Stimulated activated naive CD8-positive, alpha-beta T cell treated with anti-CD3 and anti-CD28 coated beads, Interleukin-15, Interleukin-2, amounts not matched to agents 100 ng/mL and 50 ng/mL, for 24 hours (primary cell): ENCODE results near the gene KDM3B.

Experiments
- H3K27ac Mint-ChIP-seq: one replicate; pipeline ENCODE4 v1.8.0; 2021; ENCODE audit warnings: mild to moderate bottlenecking, mixed read lengths
- H3K27me3 Mint-ChIP-seq: one replicate; pipeline ENCODE4 v1.8.0; 2021; ENCODE audit warnings: mixed read lengths
- H3K36me3 Mint-ChIP-seq: one replicate; pipeline ENCODE4 v1.8.0; 2021; ENCODE audit warnings: low read depth, mixed read lengths
- H3K4me1 Mint-ChIP-seq: one replicate; pipeline ENCODE4 v1.8.0; 2021; ENCODE audit warnings: low read depth, mixed read lengths
- H3K4me3 Mint-ChIP-seq: one replicate; pipeline ENCODE4 v1.8.0; 2021; ENCODE audit warnings: mild to moderate bottlenecking, mixed read lengths
- H3K9me3 Mint-ChIP-seq: one replicate; pipeline ENCODE4 v1.8.0; 2021; ENCODE audit warnings: mixed read lengths

Gene KDM3B

DNA sequence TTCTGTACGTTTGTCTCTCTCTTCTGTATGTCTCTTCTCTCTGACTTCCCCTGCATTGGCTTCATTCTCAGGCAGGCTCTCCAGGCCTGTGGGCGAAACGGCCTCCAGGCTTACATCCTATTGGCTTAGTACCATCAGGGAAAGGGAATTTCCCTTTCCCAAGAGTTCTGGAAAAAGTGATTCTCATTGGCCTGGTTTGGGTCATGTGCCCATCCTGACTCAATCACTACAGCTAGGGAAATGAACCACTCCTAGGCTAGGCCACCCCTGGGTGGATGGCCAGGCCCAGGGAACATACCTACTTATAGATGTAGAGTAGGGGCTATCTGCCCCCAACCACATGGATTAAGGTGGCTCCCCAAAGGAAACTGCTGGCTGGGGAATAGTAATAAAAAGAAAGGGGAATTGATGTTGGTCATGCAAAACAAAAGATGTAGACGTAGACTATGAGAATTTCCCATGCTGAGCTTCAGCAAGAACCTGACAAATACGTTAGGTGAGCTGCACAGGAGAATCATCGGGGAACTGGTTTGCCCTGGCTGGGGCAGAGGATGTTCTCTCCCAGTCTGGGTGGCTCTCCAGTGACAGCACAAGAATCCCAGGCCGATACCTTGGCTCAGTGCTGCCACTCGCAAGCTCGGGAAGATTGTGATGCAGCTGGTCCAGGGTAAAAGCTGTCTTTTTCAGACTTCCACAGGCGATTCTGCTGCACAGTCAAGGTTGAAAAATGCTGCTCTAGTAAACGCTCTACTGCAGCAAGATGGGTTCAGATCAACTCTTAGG, 109.0 kb downstream of the KDM3B start:
- peaks cover 59% of the 10 kb centered on the region for H3K4me1 Mint-ChIP-seq
- peaks cover 1% of the 10 kb centered on the region for H3K36me3 Mint-ChIP-seq
- H3K4me3 Mint-ChIP-seq, result no peak overlapping the region
- H3K27me3 Mint-ChIP-seq, result no peaks in the 10 kb centered on the region
- H3K9me3 Mint-ChIP-seq, result no peaks in the 10 kb centered on the region
- H3K27ac Mint-ChIP-seq, result peak overlapping the region; percentile 100

DNA sequence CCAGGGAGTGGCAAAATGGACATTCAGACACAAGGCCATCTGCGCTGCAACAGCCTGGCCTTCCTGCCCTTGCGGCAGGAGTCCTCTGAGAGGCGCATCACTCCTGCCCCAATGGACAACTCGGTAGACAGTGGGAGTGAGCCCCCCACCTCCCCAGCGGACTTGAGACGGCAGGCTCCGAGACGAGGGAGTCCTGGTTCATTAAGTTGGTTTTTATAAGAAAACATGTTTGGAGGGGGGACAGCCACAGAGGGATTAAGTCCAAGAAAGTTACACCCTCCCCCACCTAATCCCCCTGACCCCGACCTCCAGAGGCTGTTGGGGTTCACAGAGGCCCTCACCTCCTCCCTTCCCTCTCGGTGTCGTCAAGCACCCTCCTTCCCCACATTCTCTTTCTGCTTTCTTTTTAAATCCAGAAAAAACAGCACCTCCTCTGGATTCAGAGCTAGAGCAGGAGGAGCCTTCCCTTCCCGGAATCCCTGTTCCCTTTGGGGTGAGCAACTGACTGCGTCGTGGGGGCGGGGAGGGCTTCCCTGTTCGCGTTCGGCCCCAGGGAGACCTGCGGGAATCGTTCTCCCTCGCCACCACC, 111.0 kb downstream of the KDM3B start:
- Mint-ChIP-seq H3K4me3 (peak overlapping the region; percentile 85), H3K9me3 (no peaks in the 10 kb centered on the region), H3K36me3 (peaks cover 21% of the 10 kb centered on the region), H3K4me1 (peaks cover 64% of the 10 kb centered on the region), H3K27me3 (no peaks in the 10 kb centered on the region), H3K27ac (peak overlapping the region; percentile 93)

DNA sequence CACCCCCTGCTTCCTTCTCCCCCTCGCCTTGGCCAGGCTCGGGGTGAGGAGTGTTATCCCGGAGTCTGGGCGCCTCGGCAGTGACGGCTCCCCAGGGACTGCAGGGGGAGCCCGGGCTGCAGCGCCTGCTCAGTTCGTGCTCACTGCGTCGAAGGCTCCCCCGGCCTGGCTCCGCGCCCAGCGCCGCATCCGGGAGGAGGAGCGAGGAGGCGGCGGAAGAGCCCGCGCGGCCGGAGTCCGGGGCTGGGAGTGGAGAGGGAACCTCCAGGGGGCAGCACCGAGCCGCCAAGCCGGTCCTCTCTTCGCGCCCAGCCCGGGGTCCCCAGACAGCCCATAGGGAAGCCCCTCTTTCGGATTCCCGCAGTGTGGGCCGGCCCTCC, 111.5 kb downstream of the KDM3B start:
- peak overlapping the region; percentile 93 for H3K27ac Mint-ChIP-seq
- peaks cover 63% of the 10 kb centered on the region for H3K4me1 Mint-ChIP-seq
- peak overlapping the region; percentile 85 for H3K4me3 Mint-ChIP-seq

DNA sequence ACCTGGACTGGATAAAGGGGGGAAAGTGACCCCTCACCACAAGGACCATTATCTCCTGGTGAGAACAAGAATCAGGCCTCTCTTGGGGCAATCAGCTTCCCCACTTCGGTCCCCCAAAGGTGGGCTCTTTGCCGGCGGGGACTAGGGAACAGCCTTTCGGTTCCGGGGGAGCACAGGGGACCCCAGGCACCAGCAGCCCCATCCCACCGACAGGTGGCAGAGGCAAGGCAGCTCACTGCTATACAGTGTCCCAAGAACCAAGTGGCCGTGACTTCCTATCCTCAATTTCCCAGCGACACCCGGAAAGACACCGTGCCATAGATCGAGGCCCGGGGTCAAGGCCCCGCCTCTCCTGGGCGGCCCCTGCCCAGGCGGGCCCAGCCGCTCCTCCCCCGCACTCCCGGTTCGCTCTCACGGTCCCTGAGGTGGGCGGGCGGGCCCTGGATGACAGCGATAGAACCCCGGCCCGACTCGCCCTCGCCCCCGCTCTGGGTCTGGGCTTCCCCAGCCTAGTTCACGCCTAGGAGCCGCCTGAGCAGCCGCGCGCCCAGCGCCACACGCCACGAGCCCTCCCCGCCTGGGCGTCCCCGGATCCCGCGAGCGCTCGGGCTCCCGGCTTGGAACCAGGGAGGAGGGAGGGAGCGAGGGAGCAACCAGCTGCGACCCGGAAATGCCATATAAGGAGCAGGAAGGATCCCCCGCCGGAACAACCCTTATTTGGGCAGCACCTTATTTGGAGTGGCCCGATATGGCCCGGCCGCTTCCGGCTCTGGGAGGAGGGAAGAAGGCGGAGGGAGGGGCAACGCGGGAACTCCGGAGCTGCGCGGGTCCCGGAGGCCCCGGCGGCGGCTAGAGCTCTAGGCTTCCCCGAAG, 112.1 kb downstream of the KDM3B start:
- Mint-ChIP-seq H3K9me3 (no peaks in the 10 kb centered on the region), H3K4me1 (peaks cover 56% of the 10 kb centered on the region), H3K4me3 (peak overlapping the region; percentile 85), H3K27ac (peak overlapping the region; percentile 93), H3K27me3 (no peaks in the 10 kb centered on the region), H3K36me3 (peaks cover 25% of the 10 kb centered on the region)

More for the DNA sequence above, 111.5 kb downstream of the KDM3B start:
- H3K36me3 Mint-ChIP-seq, result peaks cover 25% of the 10 kb centered on the region
- no peaks in the 10 kb centered on the region for H3K9me3 Mint-ChIP-seq
- no peaks in the 10 kb centered on the region for H3K27me3 Mint-ChIP-seq

- peak within 1 kb of the TSS; percentile 85 for H3K4me3 Mint-ChIP-seq
- no peaks in the 10 kb centered on the region for H3K9me3 Mint-ChIP-seq
- peaks cover 25% of the 10 kb centered on the region for H3K36me3 Mint-ChIP-seq
- H3K4me1 Mint-ChIP-seq, result peaks cover 48% of the 10 kb centered on the region
- peak within 1 kb of the TSS; percentile 93 for H3K27ac Mint-ChIP-seq
- H3K27me3 Mint-ChIP-seq, result no peaks in the 10 kb centered on the region
Observed at GRCh38 chr5:138465261-138466124, 113.0 kb downstream of the KDM3B start, which contains the start of gene EGR1. EGR1 (plus strand) TSS chr5:138465479; CDS start chr5:138465762, 283 bp downstream.

- no peaks in the 10 kb centered on the region for H3K27me3 Mint-ChIP-seq
- H3K27ac Mint-ChIP-seq, result peak overlapping the region; percentile 58
- H3K9me3 Mint-ChIP-seq, result no peaks in the 10 kb centered on the region
- H3K4me3 Mint-ChIP-seq, result peak overlapping the region; percentile 82
- H3K4me1 Mint-ChIP-seq, result peaks cover 39% of the 10 kb centered on the region
- H3K36me3 Mint-ChIP-seq, result peaks cover 25% of the 10 kb centered on the region
Observed at GRCh38 chr5:138466125-138466899, 113.8 kb downstream of the KDM3B start.

GRCh38 chr5:138466900-138467710, 114.6 kb downstream of the KDM3B start:
- Mint-ChIP-seq H3K4me1 (peaks cover 32% of the 10 kb centered on the region), H3K36me3 (peaks cover 25% of the 10 kb centered on the region), H3K27ac (peak overlapping the region; percentile 58), H3K9me3 (no peaks in the 10 kb centered on the region), H3K27me3 (no peaks in the 10 kb centered on the region), H3K4me3 (peak overlapping the region; percentile 82)

DNA sequence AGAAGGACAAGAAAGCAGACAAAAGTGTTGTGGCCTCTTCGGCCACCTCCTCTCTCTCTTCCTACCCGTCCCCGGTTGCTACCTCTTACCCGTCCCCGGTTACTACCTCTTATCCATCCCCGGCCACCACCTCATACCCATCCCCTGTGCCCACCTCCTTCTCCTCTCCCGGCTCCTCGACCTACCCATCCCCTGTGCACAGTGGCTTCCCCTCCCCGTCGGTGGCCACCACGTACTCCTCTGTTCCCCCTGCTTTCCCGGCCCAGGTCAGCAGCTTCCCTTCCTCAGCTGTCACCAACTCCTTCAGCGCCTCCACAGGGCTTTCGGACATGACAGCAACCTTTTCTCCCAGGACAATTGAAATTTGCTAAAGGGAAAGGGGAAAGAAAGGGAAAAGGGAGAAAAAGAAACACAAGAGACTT, 115.2 kb downstream of the KDM3B start:
- Mint-ChIP-seq H3K27me3 (no peaks in the 10 kb centered on the region), H3K9me3 (no peaks in the 10 kb centered on the region), H3K36me3 (peaks cover 25% of the 10 kb centered on the region), H3K4me1 (peaks cover 32% of the 10 kb centered on the region), H3K27ac (peak overlapping the region; percentile 56), H3K4me3 (peak overlapping the region; percentile 82)

GRCh38 chr5:138468133-138468965, 115.9 kb downstream of the KDM3B start:
- no peaks in the 10 kb centered on the region for H3K27me3 Mint-ChIP-seq
- peak overlapping the region; percentile 56 for H3K27ac Mint-ChIP-seq
- no peaks in the 10 kb centered on the region for H3K9me3 Mint-ChIP-seq
- H3K4me3 Mint-ChIP-seq, result peak overlapping the region; percentile 82
- H3K4me1 Mint-ChIP-seq, result peaks cover 30% of the 10 kb centered on the region
- peaks cover 25% of the 10 kb centered on the region for H3K36me3 Mint-ChIP-seq

DNA sequence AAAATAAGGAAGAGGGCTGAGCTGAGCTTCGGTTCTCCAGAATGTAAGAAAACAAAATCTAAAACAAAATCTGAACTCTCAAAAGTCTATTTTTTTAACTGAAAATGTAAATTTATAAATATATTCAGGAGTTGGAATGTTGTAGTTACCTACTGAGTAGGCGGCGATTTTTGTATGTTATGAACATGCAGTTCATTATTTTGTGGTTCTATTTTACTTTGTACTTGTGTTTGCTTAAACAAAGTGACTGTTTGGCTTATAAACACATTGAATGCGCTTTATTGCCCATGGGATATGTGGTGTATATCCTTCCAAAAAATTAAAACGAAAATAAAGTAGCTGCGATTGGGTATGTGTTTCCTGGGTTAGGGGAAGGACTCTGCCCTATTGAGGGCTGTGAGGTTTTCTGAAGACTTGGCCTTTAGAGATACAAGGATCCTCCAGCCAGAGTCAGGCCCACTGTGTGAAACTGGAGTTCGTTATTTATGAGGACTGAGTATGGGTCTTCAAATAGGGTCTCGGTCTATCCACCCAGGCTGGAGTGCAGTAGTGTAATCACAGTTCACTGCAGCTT, 116.6 kb downstream of the KDM3B start:
- Mint-ChIP-seq H3K27ac (no peak overlapping the region), H3K9me3 (no peaks in the 10 kb centered on the region), H3K4me3 (peak overlapping the region; percentile 82), H3K36me3 (peaks cover 25% of the 10 kb centered on the region), H3K4me1 (peaks cover 25% of the 10 kb centered on the region), H3K27me3 (no peaks in the 10 kb centered on the region)

DNA sequence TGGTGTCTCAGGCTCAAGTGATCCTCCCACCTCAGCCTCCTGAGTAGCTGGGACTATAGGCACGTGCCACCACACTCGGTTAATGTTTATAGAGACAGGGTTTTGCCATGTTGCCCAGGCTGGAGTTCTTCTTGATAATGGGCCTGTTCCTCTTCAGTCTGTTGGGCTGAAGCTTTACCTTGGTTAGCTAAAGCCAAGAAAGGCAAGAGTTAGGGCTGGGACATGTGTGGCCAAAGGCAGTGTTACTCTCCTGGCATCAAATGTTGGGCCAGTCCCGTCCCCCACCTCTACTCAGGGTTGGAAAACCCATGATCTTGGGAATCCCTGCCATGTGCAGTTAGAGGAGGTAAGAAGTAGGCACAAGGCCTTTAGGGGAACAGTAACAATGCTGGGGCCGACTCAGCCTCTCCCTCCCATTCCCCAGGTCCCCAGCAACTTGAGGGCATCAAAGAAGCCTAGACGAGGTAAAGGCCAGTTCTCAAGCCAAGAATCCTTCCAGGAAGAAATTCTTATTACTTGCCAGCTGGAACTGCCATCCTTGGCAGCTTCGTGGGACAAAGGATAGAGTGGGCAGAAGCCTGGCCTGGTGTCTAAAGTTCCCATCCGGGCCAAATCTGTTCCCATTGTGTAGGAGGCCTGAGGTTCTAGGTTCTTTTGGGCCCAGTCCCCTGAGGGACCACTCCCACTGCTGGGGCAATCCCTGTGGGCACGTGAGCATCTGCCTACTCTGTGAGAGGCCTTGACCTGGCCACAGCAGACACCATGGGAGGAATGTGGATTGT, 117.2 kb downstream of the KDM3B start:
- no peak overlapping the region for H3K4me3 Mint-ChIP-seq
- H3K27ac Mint-ChIP-seq, result no peak overlapping the region
- H3K4me1 Mint-ChIP-seq, result peaks cover 25% of the 10 kb centered on the region
- H3K36me3 Mint-ChIP-seq, result peaks cover 25% of the 10 kb centered on the region
- no peaks in the 10 kb centered on the region for H3K27me3 Mint-ChIP-seq
- no peaks in the 10 kb centered on the region for H3K9me3 Mint-ChIP-seq
